AG10803 (cell line): ENCODE results near the gene FHAD1.

ENCODE experiments used
- DNase-seq: peaks from one replicate; pipeline ENCODE4 v3.0.0; 2010; ENCODE audit warnings: low read depth
- H3K4me3 ChIP-seq: 2 replicates; pipeline ENCODE4 v1.5.1; 2011; ENCODE audit warnings: mild to moderate bottlenecking, low read length, control low read depth
- TF ChIP-seq, protein P1 (sequence below): conservative IDR thresholded peaks from 2 replicates; pipeline ENCODE4 v1.5.1; 2011; ENCODE audit warnings: mild to moderate bottlenecking, low read length, control low read depth, inconsistent platforms

Gene FHAD1

DNA sequence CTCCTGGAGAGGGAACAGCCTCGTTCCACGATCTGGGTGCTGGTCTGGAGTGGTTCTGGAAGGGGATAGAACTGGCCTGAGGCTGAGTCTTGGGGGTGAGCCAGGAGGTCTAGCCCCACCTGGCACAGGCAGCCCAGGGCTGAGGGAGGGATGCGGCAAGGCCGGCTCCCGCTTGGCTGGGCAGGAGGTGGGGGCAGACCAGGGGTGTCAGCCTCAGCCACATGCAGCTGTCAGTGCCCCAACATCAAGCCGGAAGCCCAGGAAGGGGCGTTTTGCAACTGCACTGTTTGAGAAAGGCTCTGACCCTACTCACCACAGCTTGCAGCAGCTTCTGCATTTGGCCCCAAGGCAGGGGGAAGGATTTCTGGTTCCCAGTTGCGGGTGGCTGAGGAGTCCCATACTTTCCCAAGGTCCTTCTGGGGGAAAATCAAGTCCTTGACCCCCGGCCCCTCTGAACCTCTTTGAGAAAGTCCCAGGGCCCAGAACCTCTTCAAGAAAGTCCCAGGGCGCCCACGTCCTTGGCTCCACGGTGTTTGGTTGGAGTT is 164.6 kb downstream of the FHAD1 start:
- H3K4me3 ChIP-seq = peak overlapping the region; percentile 84
- TF ChIP-seq, protein P1, sequence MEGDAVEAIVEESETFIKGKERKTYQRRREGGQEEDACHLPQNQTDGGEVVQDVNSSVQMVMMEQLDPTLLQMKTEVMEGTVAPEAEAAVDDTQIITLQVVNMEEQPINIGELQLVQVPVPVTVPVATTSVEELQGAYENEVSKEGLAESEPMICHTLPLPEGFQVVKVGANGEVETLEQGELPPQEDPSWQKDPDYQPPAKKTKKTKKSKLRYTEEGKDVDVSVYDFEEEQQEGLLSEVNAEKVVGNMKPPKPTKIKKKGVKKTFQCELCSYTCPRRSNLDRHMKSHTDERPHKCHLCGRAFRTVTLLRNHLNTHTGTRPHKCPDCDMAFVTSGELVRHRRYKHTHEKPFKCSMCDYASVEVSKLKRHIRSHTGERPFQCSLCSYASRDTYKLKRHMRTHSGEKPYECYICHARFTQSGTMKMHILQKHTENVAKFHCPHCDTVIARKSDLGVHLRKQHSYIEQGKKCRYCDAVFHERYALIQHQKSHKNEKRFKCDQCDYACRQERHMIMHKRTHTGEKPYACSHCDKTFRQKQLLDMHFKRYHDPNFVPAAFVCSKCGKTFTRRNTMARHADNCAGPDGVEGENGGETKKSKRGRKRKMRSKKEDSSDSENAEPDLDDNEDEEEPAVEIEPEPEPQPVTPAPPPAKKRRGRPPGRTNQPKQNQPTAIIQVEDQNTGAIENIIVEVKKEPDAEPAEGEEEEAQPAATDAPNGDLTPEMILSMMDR = no peak
- DNase-seq = no peak

DNA sequence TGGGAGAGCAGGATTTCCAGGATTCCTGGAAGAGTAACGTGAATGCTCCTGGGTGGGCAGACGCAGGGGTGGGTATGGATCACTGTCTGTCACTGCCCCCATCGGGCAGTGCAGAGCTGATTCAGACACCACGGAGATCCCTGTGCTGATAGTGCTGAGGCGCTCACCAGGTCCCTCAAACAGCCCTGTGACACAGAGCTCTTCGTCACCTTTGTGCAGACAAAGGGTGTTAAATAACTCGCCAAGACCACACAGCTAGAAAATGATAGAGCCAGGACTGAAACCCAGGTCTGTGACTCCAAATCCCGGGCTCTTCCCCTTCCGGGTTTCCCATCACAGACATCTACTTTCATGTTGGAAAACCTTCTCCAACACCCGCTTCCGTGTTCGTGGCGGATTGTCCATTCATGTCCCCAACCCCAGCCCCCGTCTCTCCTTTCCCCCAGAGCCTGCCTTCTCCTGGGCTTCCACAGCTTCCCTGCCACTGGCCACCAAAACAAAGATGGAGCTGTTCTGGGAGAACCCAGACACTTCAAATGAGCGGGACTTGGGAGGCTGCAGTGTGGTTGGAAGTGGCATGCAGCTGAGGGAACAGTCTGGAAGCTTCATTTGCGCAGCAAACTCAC is 165.3 kb downstream of the FHAD1 start:
- no peak overlapping the region for H3K4me3 ChIP-seq
- TF ChIP-seq, protein P1 = no peak
- no peak for DNase-seq

DNA sequence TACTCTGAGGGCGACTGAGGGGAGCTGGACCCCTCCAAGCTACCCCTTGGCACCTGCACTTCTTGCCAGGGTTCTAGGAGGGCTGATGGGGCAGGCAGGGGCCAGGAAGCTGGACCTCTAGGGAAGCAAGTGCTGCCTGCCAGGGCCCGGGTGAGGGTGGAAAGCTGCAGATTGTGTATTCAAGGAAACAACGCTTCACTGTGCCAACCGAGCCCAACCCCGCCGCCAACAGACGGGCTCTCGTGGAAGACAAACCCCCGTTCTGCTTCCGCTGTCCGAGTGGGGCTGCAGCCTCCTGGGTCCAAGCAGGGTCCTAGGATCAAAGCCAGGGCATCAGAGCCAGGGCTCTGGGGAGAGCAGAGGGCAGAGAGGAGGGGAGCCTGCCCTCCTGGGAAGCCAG is 165.8 kb downstream of the FHAD1 start:
- H3K4me3 ChIP-seq = no peak overlapping the region
- DNase-seq = no peak
- TF ChIP-seq, protein P1 = no peak

DNA sequence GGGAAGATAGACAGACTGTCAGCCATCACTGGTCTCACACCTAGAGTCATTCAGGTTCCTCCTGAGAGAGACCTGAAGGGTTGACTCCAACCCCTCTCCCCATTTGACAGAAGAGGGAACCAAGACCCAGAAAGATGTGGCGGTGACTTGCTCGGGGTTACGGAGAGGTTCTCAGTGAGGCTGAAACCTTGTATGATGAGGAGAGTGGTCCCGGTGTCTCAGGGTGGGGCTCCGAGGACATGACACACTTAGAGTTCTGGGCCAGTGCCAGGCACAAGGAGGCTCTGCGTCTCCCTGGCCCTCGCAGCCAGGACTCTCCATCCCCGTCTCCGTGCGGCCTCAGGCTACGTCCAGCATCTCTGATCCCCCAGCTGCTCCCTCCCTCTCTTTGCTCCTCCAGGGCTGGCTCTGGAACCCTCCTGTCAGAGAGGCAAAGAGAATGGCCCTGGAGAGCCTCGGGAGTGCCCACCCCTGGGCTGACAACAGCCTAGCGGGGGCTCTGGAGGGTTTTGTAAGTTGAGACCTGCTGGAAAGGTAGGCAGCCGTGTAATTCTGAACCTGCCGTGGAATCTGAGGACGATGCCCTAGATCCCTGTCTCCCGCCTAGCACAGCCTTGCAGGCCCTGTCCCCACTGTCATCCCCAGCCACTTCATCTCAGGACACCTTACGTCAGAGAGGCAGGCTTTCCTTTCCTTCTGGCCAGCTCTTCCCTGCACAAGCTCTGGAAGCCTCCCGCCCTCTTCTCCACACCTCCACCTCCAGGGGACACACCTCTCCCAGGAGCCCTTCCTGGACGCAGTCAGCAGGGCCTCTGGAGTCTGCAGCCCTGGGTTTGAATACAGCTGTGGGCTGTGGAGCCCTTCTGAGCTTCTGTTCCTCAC is 166.8 kb downstream of the FHAD1 start:
- TF ChIP-seq, protein P1 = no peak
- no peak overlapping the region for H3K4me3 ChIP-seq
- DNase-seq = no peak

DNA sequence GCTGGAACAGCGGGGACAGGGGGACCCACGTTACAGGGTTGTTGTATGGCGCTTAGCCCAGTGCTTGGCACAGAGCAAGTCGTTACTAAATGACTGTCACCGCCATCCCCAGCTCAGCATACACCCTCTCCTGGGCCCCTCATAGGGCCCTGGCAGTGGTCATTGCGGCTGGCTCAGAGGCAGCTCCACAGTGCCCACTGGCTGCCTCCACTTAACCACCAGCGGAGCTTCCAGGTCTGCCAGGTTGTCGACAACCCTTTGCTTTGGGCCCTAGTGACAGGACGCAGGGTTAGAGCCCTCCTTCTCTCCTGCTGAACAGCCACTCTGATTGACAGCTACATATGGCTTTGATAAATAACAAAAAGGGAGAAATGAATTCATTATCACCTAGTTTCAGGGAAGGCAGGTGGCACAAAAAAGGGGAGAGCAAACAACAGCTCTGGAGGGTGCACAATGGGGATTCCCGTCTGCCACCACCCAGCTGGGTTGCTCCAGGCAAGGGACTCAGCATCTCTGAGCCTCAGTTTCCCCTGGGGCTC is 167.5 kb downstream of the FHAD1 start:
- no peak for DNase-seq
- TF ChIP-seq, protein P1 = no peak
- H3K4me3 ChIP-seq = no peak overlapping the region

DNA sequence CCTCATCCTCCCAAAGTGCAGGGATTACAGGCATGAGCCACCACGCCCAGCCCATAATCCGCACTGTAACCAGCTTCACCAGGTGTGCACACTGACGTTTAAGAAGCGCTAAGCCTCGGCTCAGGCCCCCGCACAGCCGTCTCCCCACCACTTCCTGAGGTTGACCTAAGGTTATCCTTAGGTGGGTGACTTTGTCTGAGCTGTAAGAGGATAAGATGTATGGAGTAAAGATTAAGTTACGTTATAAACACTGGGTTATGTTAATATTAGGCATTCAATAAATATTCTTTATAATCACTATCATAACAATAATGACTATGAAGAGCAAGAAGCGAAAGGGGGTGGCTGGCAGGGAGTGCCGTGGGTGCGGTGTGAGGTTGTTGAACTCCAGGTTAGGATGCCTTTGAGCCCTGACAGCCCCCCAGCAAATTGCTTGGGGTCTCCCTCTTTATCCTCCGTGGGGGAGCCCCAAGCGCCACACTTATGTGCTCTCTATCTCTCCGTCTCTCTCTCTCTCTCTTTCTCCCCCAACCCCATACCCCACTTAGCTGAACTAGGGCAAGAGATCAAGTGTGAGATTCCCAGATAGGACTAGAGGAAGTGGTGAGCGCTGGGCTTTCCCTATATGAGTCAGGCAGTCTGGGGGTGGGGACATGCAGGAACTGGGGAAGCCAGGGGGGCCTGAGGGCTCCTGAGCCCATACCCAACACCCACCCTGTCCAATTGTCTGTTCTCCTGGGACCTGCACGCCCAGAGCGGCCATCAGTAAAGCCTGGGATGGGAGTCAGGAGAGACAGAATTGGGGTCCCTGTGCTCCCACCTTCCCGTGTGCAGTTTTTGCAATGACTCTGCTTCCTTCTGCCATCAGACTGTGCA is 170.3 kb downstream of the FHAD1 start:
- no peak overlapping the region for H3K4me3 ChIP-seq
- peak; percentile 34 for DNase-seq
- TF ChIP-seq, protein P1 = no peak
